HG03520 (cell line): ENCODE measurements around the gene RAB29.
"Not testable (repeated sequence)": the region's sequence is repeated elsewhere in the genome, so short reads cannot be mapped to it uniquely, and the experiment has no call there.

ENCODE experiments used
- ATAC-seq: cut with Tn5 transposase; IDR thresholded peaks from one replicate; pipeline ENCODE4 v1.9.1; 2021; ENCODE audit warnings: mild to moderate bottlenecking, moderate library complexity; ENCODE audit not compliant: unreplicated experiment

The RAB29 gene

GRCh38 chr1:205775015-205775716 is at the start of gene RAB29:
Gene RAB29 (minus strand): TSS chr1:205775482. CDS start chr1:205774956, 526 bp downstream.
- peak; percentile 86 for ATAC-seq

GRCh38 chr1:205824180-205824579 is 48.9 kb upstream of the RAB29 start:
- ATAC-seq: no peak

GRCh38 chr1:205823260-205823659 is 48.0 kb upstream of the RAB29 start:
- not testable (repeated sequence) for ATAC-seq

- no peak for ATAC-seq
Measured at GRCh38 chr1:205822397-205822796, 47.1 kb upstream of the RAB29 start.

GRCh38 chr1:205817988-205818387 is 42.7 kb upstream of the RAB29 start:
- ATAC-seq: no peak

GRCh38 chr1:205817364-205817763 is 42.1 kb upstream of the RAB29 start:
- ATAC-seq: no peak

- no peak for ATAC-seq
Measured at GRCh38 chr1:205813755-205814058, 38.4 kb upstream of the RAB29 start.

- peak; percentile 84 for ATAC-seq
Measured at GRCh38 chr1:205812878-205813754, 37.8 kb upstream of the RAB29 start, which contains the start of gene SLC41A1. Gene SLC41A1 (minus strand): TSS chr1:205813198. CDS start chr1:205810441, 2,757 bp downstream.

GRCh38 chr1:205812271-205812877 is 37.1 kb upstream of the RAB29 start:
- no peak for ATAC-seq

- ATAC-seq: no peak
Measured at GRCh38 chr1:205811660-205812059, 36.4 kb upstream of the RAB29 start.

- ATAC-seq: no peak
Measured at GRCh38 chr1:205810448-205811157, 35.3 kb upstream of the RAB29 start.

- no peak for ATAC-seq
Measured at GRCh38 chr1:205809942-205810345, 34.7 kb upstream of the RAB29 start.

- no peak for ATAC-seq
Measured at GRCh38 chr1:205809469-205809868, 34.2 kb upstream of the RAB29 start.

- no peak for ATAC-seq
Measured at GRCh38 chr1:205805082-205805711, 29.9 kb upstream of the RAB29 start.

- no peak for ATAC-seq
Measured at GRCh38 chr1:205804605-205805004, 29.3 kb upstream of the RAB29 start.

- ATAC-seq: no peak
Measured at GRCh38 chr1:205803986-205804385, 28.7 kb upstream of the RAB29 start.

GRCh38 chr1:205802060-205802459 is 26.8 kb upstream of the RAB29 start:
- ATAC-seq: no peak

GRCh38 chr1:205800981-205801703 is 25.9 kb upstream of the RAB29 start:
- ATAC-seq: no peak

- ATAC-seq: no peak
Measured at GRCh38 chr1:205800427-205800826, 25.1 kb upstream of the RAB29 start.

- no peak for ATAC-seq
Measured at GRCh38 chr1:205798577-205798976, 23.3 kb upstream of the RAB29 start.
